Endodermal cell (in vitro differentiated cells): Measurements from ENCODE around the gene SZRD1. TPM values are rescaled to one million over a fixed set of nuclear protein-coding genes. Genes with fewer than 3 reads are reported as not detected.
"Not testable (repeated sequence)": the region's sequence is repeated elsewhere in the genome, so short reads cannot be mapped to it uniquely, and the experiment has no call there.

Experiments used
- DNase-seq: peaks from one replicate; pipeline ENCODE4 v3.0.0-alpha.2; 2017
- H3K27ac ChIP-seq: 2 replicates; pipeline ENCODE4 v1.5.1; 2013; ENCODE audit warnings: mild to moderate bottlenecking, low read depth, low read length, moderate library complexity
- H3K27me3 ChIP-seq: 2 replicates; pipeline ENCODE4 v1.6.1; 2013; ENCODE audit warnings: mild to moderate bottlenecking, low read length, moderate library complexity; ENCODE audit not compliant: insufficient read depth, control insufficient read depth, poor library complexity, severe bottlenecking
- H3K36me3 ChIP-seq: 2 replicates; pipeline ENCODE4 v1.7.0; 2013; ENCODE audit warnings: mild to moderate bottlenecking, low read length, moderate library complexity; ENCODE audit not compliant: control insufficient read depth, insufficient read depth
- H3K4me1 ChIP-seq: one replicate; pipeline ENCODE4 v1.7.0; 2013; ENCODE audit warnings: low read length; ENCODE audit not compliant: control insufficient read depth, insufficient read depth
- H3K4me3 ChIP-seq: 2 replicates; pipeline ENCODE4 v1.5.1; 2013; ENCODE audit warnings: mild to moderate bottlenecking, low read length, moderate library complexity
- H3K9ac ChIP-seq: 2 replicates; pipeline ENCODE4 v1.6.1; 2013; ENCODE audit warnings: mild to moderate bottlenecking, low read length, moderate library complexity; ENCODE audit not compliant: poor library complexity, severe bottlenecking; ENCODE audit errors: extremely low read depth
- H3K9me3 ChIP-seq: 2 replicates; pipeline ENCODE4 v1.6.1; 2013; ENCODE audit warnings: mild to moderate bottlenecking, low read length, moderate library complexity; ENCODE audit not compliant: control insufficient read depth
- H3K27ac Mint-ChIP-seq: 2 replicates; pipeline ENCODE4 v1.8.0; 2020; ENCODE audit warnings: mixed read lengths
- H3K27me3 Mint-ChIP-seq: 2 replicates; pipeline ENCODE4 v1.8.0; 2021; ENCODE audit warnings: mild to moderate bottlenecking, mixed read lengths; ENCODE audit not compliant: insufficient read depth
- H3K36me3 Mint-ChIP-seq: 2 replicates; pipeline ENCODE4 v1.8.0; 2020; ENCODE audit warnings: low read depth, mixed read lengths
- H3K4me1 Mint-ChIP-seq: 2 replicates; pipeline ENCODE4 v1.8.0; 2020; ENCODE audit warnings: mixed read lengths
- H3K4me3 Mint-ChIP-seq: 2 replicates; pipeline ENCODE4 v1.8.0; 2020; ENCODE audit warnings: mild to moderate bottlenecking, moderate library complexity, mixed read lengths
- H3K9me3 Mint-ChIP-seq: 2 replicates; pipeline ENCODE4 v1.8.0; 2020; ENCODE audit warnings: mild to moderate bottlenecking, mixed read lengths
- WGBS, 2 experiments: methylation state at CpG; one replicate each; pipeline versions ENCODE4 v1.1.5 to v1.1.7; 2013; ENCODE audit warnings: missing lambda C conversion rate in 2 of 2, mixed read lengths in 1 of 2; ENCODE audit not compliant: insufficient coverage in 1 of 2, insufficient read length in 1 of 2; 5-methylcytosine and 5-hydroxymethylcytosine counted together
- total RNA-seq, 2 donors: library from RNA; stranded (reverse); fragmentation: NEBNext Ultra II Directional in 1 of 2; extraction: Animal tissue kit (Norgen Biotek cat#: 25700) in 1 of 2; gene quantifications; 2 replicates in 1 of 2; 3 replicates in 1 of 2; pipeline ENCODE4 v1.2.1, GENCODE V29; 2021
- TF ChIP-seq, protein P1 (sequence below): fragments of 200-600 bp; sonication (generic); conservative IDR thresholded peaks from 2 replicates; pipeline ENCODE4 v1.5.0; 2021; ENCODE audit warnings: antibody characterized with exemption, mild to moderate bottlenecking

The SZRD1 gene
- total RNA-seq, 2 donors from 2014 or later = 111 to 118 TPM

GRCh38 chr1:16342331-16343062, 24.5 kb upstream of the SZRD1 start:
- Histone ChIP-seq H3K9ac (no peak overlapping the region), H3K4me3 (no peak overlapping the region), H3K9me3 (no peaks in the 10 kb centered on the region), H3K27ac (no peak overlapping the region), H3K27me3 (no peaks in the 10 kb centered on the region), H3K36me3 (no peaks in the 10 kb centered on the region), H3K4me1 (no peaks in the 10 kb centered on the region)
- H3K4me3 Mint-ChIP-seq = no peak overlapping the region
- H3K4me1 Mint-ChIP-seq = no peaks in the 10 kb centered on the region
- no peak overlapping the region for H3K27ac Mint-ChIP-seq
- TF ChIP-seq, protein P1, sequence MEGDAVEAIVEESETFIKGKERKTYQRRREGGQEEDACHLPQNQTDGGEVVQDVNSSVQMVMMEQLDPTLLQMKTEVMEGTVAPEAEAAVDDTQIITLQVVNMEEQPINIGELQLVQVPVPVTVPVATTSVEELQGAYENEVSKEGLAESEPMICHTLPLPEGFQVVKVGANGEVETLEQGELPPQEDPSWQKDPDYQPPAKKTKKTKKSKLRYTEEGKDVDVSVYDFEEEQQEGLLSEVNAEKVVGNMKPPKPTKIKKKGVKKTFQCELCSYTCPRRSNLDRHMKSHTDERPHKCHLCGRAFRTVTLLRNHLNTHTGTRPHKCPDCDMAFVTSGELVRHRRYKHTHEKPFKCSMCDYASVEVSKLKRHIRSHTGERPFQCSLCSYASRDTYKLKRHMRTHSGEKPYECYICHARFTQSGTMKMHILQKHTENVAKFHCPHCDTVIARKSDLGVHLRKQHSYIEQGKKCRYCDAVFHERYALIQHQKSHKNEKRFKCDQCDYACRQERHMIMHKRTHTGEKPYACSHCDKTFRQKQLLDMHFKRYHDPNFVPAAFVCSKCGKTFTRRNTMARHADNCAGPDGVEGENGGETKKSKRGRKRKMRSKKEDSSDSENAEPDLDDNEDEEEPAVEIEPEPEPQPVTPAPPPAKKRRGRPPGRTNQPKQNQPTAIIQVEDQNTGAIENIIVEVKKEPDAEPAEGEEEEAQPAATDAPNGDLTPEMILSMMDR = no peak
- H3K36me3 Mint-ChIP-seq = peaks cover 10% of the 10 kb centered on the region
- WGBS, 2 experiments = 87% methylated on average over 5 of the region's 10 CpGs; no CpG with 5 or more reads in 1 of the 2 experiments
- no peaks in the 10 kb centered on the region for H3K9me3 Mint-ChIP-seq
- no peaks in the 10 kb centered on the region for H3K27me3 Mint-ChIP-seq
- DNase-seq = no peak

GRCh38 chr1:16343276-16343675, 23.8 kb upstream of the SZRD1 start:
- H3K4me1 Mint-ChIP-seq, DNase-seq, H3K9me3 Mint-ChIP-seq, H3K36me3 ChIP-seq, H3K27ac ChIP-seq, H3K27me3 ChIP-seq, H3K4me3 Mint-ChIP-seq, H3K4me3 ChIP-seq, H3K4me1 ChIP-seq, H3K36me3 Mint-ChIP-seq, H3K9ac ChIP-seq, H3K27ac Mint-ChIP-seq, H3K9me3 ChIP-seq, H3K27me3 Mint-ChIP-seq: not testable (repeated sequence)
- 91 to 100% methylated on average over 2 to 6 of the region's 6 CpGs for WGBS, 2 experiments

GRCh38 chr1:16348414-16349182, 18.4 kb upstream of the SZRD1 start:
- Mint-ChIP-seq H3K4me3 (no peak overlapping the region), H3K27ac (no peak overlapping the region), H3K27me3 (no peaks in the 10 kb centered on the region), H3K36me3 (no peaks in the 10 kb centered on the region), H3K9me3 (no peaks in the 10 kb centered on the region), H3K4me1 (peaks cover 10% of the 10 kb centered on the region)
- H3K4me1 ChIP-seq = no peaks in the 10 kb centered on the region
- DNase-seq = no peak
- no peaks in the 10 kb centered on the region for H3K27me3 ChIP-seq
- H3K9ac ChIP-seq = no peak overlapping the region
- H3K36me3 ChIP-seq = no peaks in the 10 kb centered on the region
- no peaks in the 10 kb centered on the region for H3K9me3 ChIP-seq
- no peak overlapping the region for H3K27ac ChIP-seq
- TF ChIP-seq, protein P1 = no peak
- WGBS, 2 experiments = 94 to 96% methylated on average over 12 to 13 of the region's 14 CpGs
- H3K4me3 ChIP-seq = no peak overlapping the region
